HepG2 (cell line): Measurements from ENCODE around the gene HRC. TPM values are rescaled to one million over a fixed set of nuclear protein-coding genes. Genes with fewer than 3 reads are reported as not detected.

Source experiments
- ATAC-seq: fragments of 200-7000 bp; cut with Tn5 transposase; 3 replicates; pipeline ENCODE4 v1.9.1; 2020; ENCODE audit warnings: mild to moderate bottlenecking, moderate library complexity
- BruUV-seq: library from RNA; stranded (reverse); fragments of 400-500 nt; replicated peaks from 2 replicates; lab custom pipeline; 2021; lab: Mats Ljungman, UMichigan
- CTCF ChIA-PET: fragments of 300-600 bp; formaldehyde crosslinking; extraction: SDS; loops from one replicate; lab custom pipeline; 2021; ENCODE audit warnings: low total read pairs, inconsistent platforms, low intra/inter-chr PET ratio; lab: Yijun Ruan, JAX
- POLR2A ChIA-PET: fragments of 350-600 bp; sonication (Branson Sonifier 250); formaldehyde crosslinking; loops from one replicate; lab custom pipeline; 2020; ENCODE audit warnings: antibody characterized with exemption, inconsistent platforms; lab: Yijun Ruan, JAX
- DNase-seq: peaks from one replicate; pipeline ENCODE4 v3.0.0-alpha.2; 2015; ENCODE audit warnings: low spot score
- FAIRE-seq: peaks from 3 replicates; lab custom pipeline; 2011; peaks lifted over from hg19 to GRCh38; lab: Jason Lieb, UNC
- H2AFZ ChIP-seq: one replicate; pipeline ENCODE4 v1.6.1; 2011; ENCODE audit warnings: low read length, inconsistent platforms
- H3K27ac ChIP-seq: fragments of 300-600 bp; 3 replicates; pipeline ENCODE4 v1.8.0; 2011; ENCODE audit warnings: mixed run types, mild to moderate bottlenecking, mixed read lengths, low read length, inconsistent platforms; ENCODE audit not compliant: insufficient read depth; ENCODE audit errors: extremely low read length
- H3K27me3 ChIP-seq, 2 experiments: fragments of 200-600 bp in 1 of 2; 2 replicates in 1 of 2; 3 replicates in 1 of 2; pipeline versions ENCODE4 v1.6.0 to v1.8.0; 2011; ENCODE audit warnings: low read length in 2 of 2, mild to moderate bottlenecking in 2 of 2, moderate library complexity in 2 of 2, inconsistent platforms in 1 of 2; ENCODE audit not compliant: insufficient read depth in 2 of 2, control insufficient read depth in 1 of 2
- H3K36me3 ChIP-seq, 2 experiments: fragments of 200-600 bp in 1 of 2; replicated peaks in 1 of 2; 2 replicates in 1 of 2; 3 replicates in 1 of 2; pipeline versions ENCODE4 v1.5.1 to v1.8.0; 2011; ENCODE audit warnings: low read length in 2 of 2, inconsistent platforms in 1 of 2; ENCODE audit not compliant: insufficient read depth in 2 of 2, control insufficient read depth in 1 of 2
- H3K4me1 ChIP-seq: 2 replicates; pipeline ENCODE4 v1.5.1; 2012; ENCODE audit warnings: low read length, inconsistent platforms; ENCODE audit not compliant: insufficient read depth
- H3K4me2 ChIP-seq: 2 replicates; pipeline ENCODE4 v1.6.0; 2011; ENCODE audit warnings: low read depth, low read length, inconsistent platforms
- H3K4me3 ChIP-seq, 3 experiments: fragments of 200-600 bp in 1 of 3; sonication (generic), shearing (Covaris generic) in 1 of 3; replicated peaks in 1 of 3; 2 replicates each; pipeline ENCODE4 v1.5.1; 2011 to 2016; ENCODE audit warnings: low read length in 3 of 3, inconsistent platforms in 2 of 3, low read depth in 2 of 3, mild to moderate bottlenecking in 2 of 3, control low read depth in 1 of 3, mixed read lengths in 1 of 3; ENCODE audit not compliant: insufficient read depth in 1 of 3
- H3K79me2 ChIP-seq: one replicate; pipeline ENCODE4 v1.6.1; 2011; ENCODE audit warnings: low read length, inconsistent platforms; ENCODE audit not compliant: insufficient read depth
- H3K9ac ChIP-seq: 2 replicates; pipeline ENCODE4 v1.6.0; 2011; ENCODE audit warnings: mild to moderate bottlenecking, low read depth, low read length, inconsistent platforms; ENCODE audit not compliant: insufficient read depth
- H3K9me3 ChIP-seq: 2 replicates; pipeline ENCODE4 v1.5.1; 2012; ENCODE audit warnings: mild to moderate bottlenecking, low read length
- H4K20me1 ChIP-seq: 2 replicates; pipeline ENCODE4 v1.6.0; 2011; ENCODE audit warnings: inconsistent platforms, mild to moderate bottlenecking, low read length, moderate library complexity; ENCODE audit not compliant: insufficient read depth
- AHR ChIP-seq: IDR thresholded peaks from 2 replicates; pipeline ENCODE4 v1.6.1; 2018; ENCODE audit warnings: missing genetic modification reagents, missing compliant biosample characterization
- GATAD2A ChIP-seq: IDR thresholded peaks from 2 replicates; pipeline ENCODE4 v1.6.1; 2016
- KLF11 ChIP-seq: IDR thresholded peaks from 2 replicates; pipeline ENCODE4 v1.6.1; 2016; ENCODE audit warnings: missing compliant biosample characterization
- KLF6 ChIP-seq: IDR thresholded peaks from 2 replicates; pipeline ENCODE4 v1.8.0; 2016; ENCODE audit warnings: missing biosample characterization, missing genetic modification reagents
- RBM39 ChIP-seq: fragments of 200-400 bp; formaldehyde crosslinking; IDR thresholded peaks from one replicate; pipeline ENCODE4 v1.6.1; 2018; ENCODE audit warnings: antibody characterized with exemption, mild to moderate bottlenecking, low read depth, low read length; ENCODE audit not compliant: poor library complexity, severe bottlenecking
- TEAD3 ChIP-seq: optimal IDR thresholded peaks from 2 replicates; pipeline ENCODE3; 2016; ENCODE audit warnings: borderline replicate concordance
- ZMYM4 ChIP-seq: sonication (generic); formaldehyde crosslinking; IDR thresholded peaks from 2 replicates; pipeline ENCODE4 v1.8.1; 2023; ENCODE audit warnings: mild to moderate bottlenecking, missing genetic modification reagents
- ZNF350 ChIP-seq: sonication (generic); formaldehyde crosslinking; IDR thresholded peaks from 2 replicates; pipeline ENCODE4 v1.4.0; 2020; ENCODE audit warnings: mild to moderate bottlenecking, low read depth, missing genetic modification reagents, borderline replicate concordance
- ZNF562 ChIP-seq: sonication (generic); formaldehyde crosslinking; IDR thresholded peaks from 2 replicates; pipeline ENCODE4 v1.8.0; 2022; ENCODE audit warnings: missing genetic modification reagents, borderline replicate concordance
- WGBS: methylation state at CpG from one replicate; pipeline ENCODE4 v1.1.6; 2017; ENCODE audit warnings: low lambda C conversion rate; 5-methylcytosine and 5-hydroxymethylcytosine counted together
- in situ Hi-C: cut with HindIII; loops from 2 replicates; pipeline ENCODE4 v1.10.0; 2017; ENCODE audit warnings: low pct_unique_long_range_greater_than_20kb; ENCODE audit not compliant: extremely low pct_ligation_motif_present
- intact Hi-C: fragments of 100-400 bp; cut with micrococcal nuclease; formaldehyde crosslinking; loops from one replicate; pipeline ENCODE4 v1.10.0; 2022; ENCODE audit not compliant: unreplicated experiment
- polyA plus RNA-seq, 8 experiments: library from polyadenylated mRNA; depleted of rRNA in 3 of 8; stranded (reverse) in 7 of 8; unstranded in 1 of 8; fragments of >200 nt; fragmentation: Illumina TruSeq in 4 of 8; extraction: Trizol in 4 of 8; gene quantifications; 2 replicates each; pipeline versions ENCODE4 v1.2.1 to v1.2.3, GENCODE V29; 2011 to 2016; ENCODE audit warnings: low read depth in 4 of 8, missing spikeins in 1 of 8, mixed read lengths in 1 of 8; ENCODE audit not compliant: insufficient read depth in 1 of 8
- total RNA-seq, 5 experiments: library from RNA; depleted of rRNA; stranded (reverse); fragments of >200 nt; fragmentation: Illumina TruSeq; extraction: Trizol; gene quantifications; 2 replicates each; pipeline ENCODE4 v1.2.3, GENCODE V29; 2016; ENCODE audit warnings: low read depth in 1 of 5
- TF ChIP-seq, protein P1 (sequence below): IDR thresholded peaks from 2 replicates; pipeline ENCODE4 v1.6.1; 2016; ENCODE audit warnings: control low read depth
- TF ChIP-seq, protein P2 (sequence below): sonication (generic); formaldehyde crosslinking; IDR thresholded peaks from 2 replicates; pipeline ENCODE4 v1.5.0; 2020; ENCODE audit warnings: mild to moderate bottlenecking, missing genetic modification reagents
- TF ChIP-seq, protein P3 (sequence below): sonication (generic); formaldehyde crosslinking; IDR thresholded peaks from 2 replicates; pipeline ENCODE4 v1.4.0; 2020; ENCODE audit warnings: missing genetic modification reagents

HRC gene
- total and polyA plus RNA-seq, 2 of the 13 experiments (the other 11 are each of a cell fraction or from before 2014, with no cell fraction given): 3.6 to 15.4 TPM

DNA sequence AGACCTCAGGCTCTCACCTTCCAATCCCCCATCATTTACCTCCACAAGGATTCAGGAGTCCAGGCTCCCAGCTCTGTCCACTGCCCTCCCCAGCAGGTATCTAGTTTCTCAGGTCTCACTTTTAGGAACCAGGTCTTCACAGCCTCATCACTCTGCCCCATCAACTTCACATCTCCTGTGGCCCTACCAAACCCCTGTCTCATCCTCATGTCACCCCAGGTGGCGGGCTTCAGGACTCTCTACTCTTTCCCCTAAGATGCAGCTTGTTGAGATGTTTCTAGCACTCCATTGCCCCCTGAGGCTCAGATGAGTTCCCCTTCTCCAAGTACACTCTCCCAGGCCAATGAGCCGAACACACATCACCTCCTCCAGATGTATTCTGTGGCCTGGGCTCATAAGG lies 34.3 kb downstream of the HRC start:
- in situ Hi-C loops: no loop called here
- H3K4me2 ChIP-seq: no peak overlapping the region
- no peak overlapping the region for H3K27ac ChIP-seq
- no peaks in the 10 kb centered on the region for H3K9me3 ChIP-seq
- ChIA-PET CTCF (no interaction called here), POLR2A (no interaction called here)
- H3K36me3 ChIP-seq: no peaks in the 10 kb centered on the region
- no peak for TF ChIP-seq GATAD2A (CRISPR knock-in tag)
- TF ChIP-seq, protein P1, sequence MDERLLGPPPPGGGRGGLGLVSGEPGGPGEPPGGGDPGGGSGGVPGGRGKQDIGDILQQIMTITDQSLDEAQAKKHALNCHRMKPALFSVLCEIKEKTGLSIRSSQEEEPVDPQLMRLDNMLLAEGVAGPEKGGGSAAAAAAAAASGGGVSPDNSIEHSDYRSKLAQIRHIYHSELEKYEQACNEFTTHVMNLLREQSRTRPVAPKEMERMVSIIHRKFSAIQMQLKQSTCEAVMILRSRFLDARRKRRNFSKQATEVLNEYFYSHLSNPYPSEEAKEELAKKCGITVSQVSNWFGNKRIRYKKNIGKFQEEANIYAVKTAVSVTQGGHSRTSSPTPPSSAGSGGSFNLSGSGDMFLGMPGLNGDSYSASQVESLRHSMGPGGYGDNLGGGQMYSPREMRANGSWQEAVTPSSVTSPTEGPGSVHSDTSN (CRISPR knock-in tag): no peak
- no peak for TF ChIP-seq TEAD3 (CRISPR knock-in tag)
- TF ChIP-seq, protein P2, sequence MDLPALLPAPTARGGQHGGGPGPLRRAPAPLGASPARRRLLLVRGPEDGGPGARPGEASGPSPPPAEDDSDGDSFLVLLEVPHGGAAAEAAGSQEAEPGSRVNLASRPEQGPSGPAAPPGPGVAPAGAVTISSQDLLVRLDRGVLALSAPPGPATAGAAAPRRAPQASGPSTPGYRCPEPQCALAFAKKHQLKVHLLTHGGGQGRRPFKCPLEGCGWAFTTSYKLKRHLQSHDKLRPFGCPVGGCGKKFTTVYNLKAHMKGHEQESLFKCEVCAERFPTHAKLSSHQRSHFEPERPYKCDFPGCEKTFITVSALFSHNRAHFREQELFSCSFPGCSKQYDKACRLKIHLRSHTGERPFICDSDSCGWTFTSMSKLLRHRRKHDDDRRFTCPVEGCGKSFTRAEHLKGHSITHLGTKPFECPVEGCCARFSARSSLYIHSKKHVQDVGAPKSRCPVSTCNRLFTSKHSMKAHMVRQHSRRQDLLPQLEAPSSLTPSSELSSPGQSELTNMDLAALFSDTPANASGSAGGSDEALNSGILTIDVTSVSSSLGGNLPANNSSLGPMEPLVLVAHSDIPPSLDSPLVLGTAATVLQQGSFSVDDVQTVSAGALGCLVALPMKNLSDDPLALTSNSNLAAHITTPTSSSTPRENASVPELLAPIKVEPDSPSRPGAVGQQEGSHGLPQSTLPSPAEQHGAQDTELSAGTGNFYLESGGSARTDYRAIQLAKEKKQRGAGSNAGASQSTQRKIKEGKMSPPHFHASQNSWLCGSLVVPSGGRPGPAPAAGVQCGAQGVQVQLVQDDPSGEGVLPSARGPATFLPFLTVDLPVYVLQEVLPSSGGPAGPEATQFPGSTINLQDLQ: no peak
- TF ChIP-seq RBM39: no peak
- TF ChIP-seq AHR (CRISPR knock-in tag): no peak
- no peak for TF ChIP-seq ZMYM4 (CRISPR knock-in tag)
- no peak for TF ChIP-seq KLF6
- TF ChIP-seq KLF11 (CRISPR knock-in tag): no peak
- no peak for TF ChIP-seq ZNF350 (CRISPR knock-in tag)
- TF ChIP-seq ZNF562 (CRISPR knock-in tag): no peak
- TF ChIP-seq, protein P3, sequence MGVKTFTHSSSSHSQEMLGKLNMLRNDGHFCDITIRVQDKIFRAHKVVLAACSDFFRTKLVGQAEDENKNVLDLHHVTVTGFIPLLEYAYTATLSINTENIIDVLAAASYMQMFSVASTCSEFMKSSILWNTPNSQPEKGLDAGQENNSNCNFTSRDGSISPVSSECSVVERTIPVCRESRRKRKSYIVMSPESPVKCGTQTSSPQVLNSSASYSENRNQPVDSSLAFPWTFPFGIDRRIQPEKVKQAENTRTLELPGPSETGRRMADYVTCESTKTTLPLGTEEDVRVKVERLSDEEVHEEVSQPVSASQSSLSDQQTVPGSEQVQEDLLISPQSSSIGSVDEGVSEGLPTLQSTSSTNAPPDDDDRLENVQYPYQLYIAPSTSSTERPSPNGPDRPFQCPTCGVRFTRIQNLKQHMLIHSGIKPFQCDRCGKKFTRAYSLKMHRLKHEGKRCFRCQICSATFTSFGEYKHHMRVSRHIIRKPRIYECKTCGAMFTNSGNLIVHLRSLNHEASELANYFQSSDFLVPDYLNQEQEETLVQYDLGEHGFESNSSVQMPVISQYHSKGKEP (CRISPR knock-in tag): no peak
- DNase-seq (no peak), FAIRE-seq (no peak), ATAC-seq (no peak)
- H3K9ac ChIP-seq: no peak overlapping the region
- intact Hi-C loops: no loop called here
- peaks cover 4% of the 10 kb centered on the region for H3K79me2 ChIP-seq
- peaks cover 61% of the 10 kb centered on the region for H3K4me1 ChIP-seq
- no TSS peak for BruUV-seq
- 93% methylated on average over 2 of the region's 2 CpGs for WGBS
- no peak overlapping the region for H3K4me3 ChIP-seq
- no peaks in the 10 kb centered on the region for H4K20me1 ChIP-seq
- H3K27me3 ChIP-seq: peaks cover 0 to 7% of the 10 kb centered on the region in 2 experiments; a peak in 1 of 5 replicates
- H2AFZ ChIP-seq: no peak overlapping the region
